ENCODE results near the gene FSTL4. TPM values are rescaled to one million over a fixed set of nuclear protein-coding genes. Genes with fewer than 3 reads are reported as not detected.

Gene FSTL4
- total and polyA plus RNA-seq, 2 donors (not counting 1 experiment from before 2014, with no cell fraction given) = 0.31 to 6.7 TPM

GRCh38 chr5:133511653-133512235 lies 100.6 kb downstream of the FSTL4 start:
- H3K36me3 ChIP-seq (replicated peaks in 1 of 2; ENCODE audit: control extremely low read depth in 1 of 2, control insufficient read depth in 1 of 2, extremely low read depth in 1 of 2, insufficient read depth in 2 of 2, low read length in 1 of 2) = no peaks in the 10 kb centered on the region
- no peaks in the 10 kb centered on the region for H4K20me1 ChIP-seq (ENCODE audit: control insufficient read depth, insufficient read depth, low read length, poor library complexity, severe bottlenecking)
- no peak for TF ChIP-seq EZH2 (IDR thresholded peaks at IDR 0.05; ENCODE audit: borderline replicate concordance, insufficient read depth, low read depth, low read length, poor library complexity, severe bottlenecking)
- TF ChIP-seq, protein P1, sequence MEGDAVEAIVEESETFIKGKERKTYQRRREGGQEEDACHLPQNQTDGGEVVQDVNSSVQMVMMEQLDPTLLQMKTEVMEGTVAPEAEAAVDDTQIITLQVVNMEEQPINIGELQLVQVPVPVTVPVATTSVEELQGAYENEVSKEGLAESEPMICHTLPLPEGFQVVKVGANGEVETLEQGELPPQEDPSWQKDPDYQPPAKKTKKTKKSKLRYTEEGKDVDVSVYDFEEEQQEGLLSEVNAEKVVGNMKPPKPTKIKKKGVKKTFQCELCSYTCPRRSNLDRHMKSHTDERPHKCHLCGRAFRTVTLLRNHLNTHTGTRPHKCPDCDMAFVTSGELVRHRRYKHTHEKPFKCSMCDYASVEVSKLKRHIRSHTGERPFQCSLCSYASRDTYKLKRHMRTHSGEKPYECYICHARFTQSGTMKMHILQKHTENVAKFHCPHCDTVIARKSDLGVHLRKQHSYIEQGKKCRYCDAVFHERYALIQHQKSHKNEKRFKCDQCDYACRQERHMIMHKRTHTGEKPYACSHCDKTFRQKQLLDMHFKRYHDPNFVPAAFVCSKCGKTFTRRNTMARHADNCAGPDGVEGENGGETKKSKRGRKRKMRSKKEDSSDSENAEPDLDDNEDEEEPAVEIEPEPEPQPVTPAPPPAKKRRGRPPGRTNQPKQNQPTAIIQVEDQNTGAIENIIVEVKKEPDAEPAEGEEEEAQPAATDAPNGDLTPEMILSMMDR (IDR thresholded peaks at IDR 0.05) = no peak
- peaks cover 0 to 3% (median 0%) of the 10 kb centered on the region in 3 donors for H3K9me3 ChIP-seq (ENCODE audit: control extremely low read depth in 1 of 3, control insufficient read depth in 2 of 3, insufficient read depth in 1 of 3, low read length in 2 of 3)
- DNase-seq (no peak), ATAC-seq (ENCODE audit: low read depth) (no peak)
- ChIA-PET CTCF (no interaction called here), POLR2A (no interaction called here)
- no peaks in the 10 kb centered on the region for H3K9me3 Mint-ChIP-seq (ENCODE audit: insufficient read depth)
- no peak overlapping the region for H3K27ac ChIP-seq (ENCODE audit: low read length in 2 of 2)
- no peak overlapping the region for H3K27ac Mint-ChIP-seq
- no peaks in the 10 kb centered on the region for H3K79me2 ChIP-seq (ENCODE audit: control insufficient read depth, insufficient read depth, low read length)
- H3K4me1 ChIP-seq (ENCODE audit: control insufficient read depth in 2 of 2, insufficient read depth in 2 of 2, low read length in 2 of 2) = no peaks in the 10 kb centered on the region
- no peak overlapping the region for H3K4me2 ChIP-seq (replicated peaks; ENCODE audit: low read depth, low read length, poor library complexity, severe bottlenecking)
- no peak overlapping the region for H3K4me3 ChIP-seq (ENCODE audit: control extremely low read depth in 1 of 5, extremely low read depth in 1 of 5, insufficient read depth in 1 of 5, low read depth in 2 of 5, low read length in 4 of 5)
- no peak overlapping the region for H2AFZ ChIP-seq (ENCODE audit: insufficient read depth, low read depth, low read length, poor library complexity, severe bottlenecking)
- H3K27me3 Mint-ChIP-seq = peaks cover 32% of the 10 kb centered on the region
- intact Hi-C loops (cut with micrococcal nuclease) = no loop called here
- H3K27me3 ChIP-seq (replicated peaks in 1 of 4; ENCODE audit: control extremely low read depth in 1 of 4, control insufficient read depth in 3 of 4, insufficient read depth in 4 of 4, low read length in 3 of 4) = no peaks in the 10 kb centered on the region
- WGBS (ENCODE audit: insufficient coverage) = 94% methylated on average over 7 of the region's 7 CpGs
- H3K4me3 Mint-ChIP-seq = no peak overlapping the region
- H3K4me1 Mint-ChIP-seq = no peaks in the 10 kb centered on the region
- H3K9ac ChIP-seq (ENCODE audit: low read length) = no peak overlapping the region

DNA sequence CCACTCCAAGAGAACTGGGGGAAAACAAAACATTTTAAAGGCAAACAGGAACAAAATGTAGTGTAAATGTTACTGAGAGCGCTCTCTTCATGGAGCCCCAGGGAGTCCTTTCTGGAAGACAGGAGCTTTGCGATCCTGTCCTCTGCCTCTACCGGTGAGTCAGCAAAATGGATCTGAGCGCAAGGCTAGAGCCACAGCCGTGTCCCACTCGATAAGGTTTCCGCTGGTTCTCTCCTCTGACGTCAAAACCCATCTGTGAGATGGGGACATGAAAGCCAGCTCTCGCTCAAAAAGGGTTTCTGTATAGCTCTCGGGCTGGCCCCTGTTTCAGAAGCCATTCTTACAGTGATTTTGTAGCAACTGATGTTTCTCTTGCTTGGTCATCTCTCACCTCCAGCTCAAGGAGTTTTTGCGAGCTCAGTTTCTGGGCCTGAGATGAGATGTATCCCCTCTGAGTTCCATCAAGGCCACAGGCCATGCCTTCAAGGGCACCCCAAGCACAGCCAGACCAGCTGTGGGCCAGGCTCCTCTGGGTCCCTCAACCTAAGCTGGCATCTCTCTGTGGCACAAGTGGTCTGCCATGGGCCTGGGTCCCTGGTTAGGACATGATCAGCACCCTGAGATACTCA lies 101.6 kb downstream of the FSTL4 start:
- Histone ChIP-seq H3K79me2 (ENCODE audit: control insufficient read depth, insufficient read depth, low read length) (no peaks in the 10 kb centered on the region), H3K9ac (ENCODE audit: low read length) (no peak overlapping the region), H3K27ac (ENCODE audit: low read length in 2 of 2) (no peak overlapping the region), H3K36me3 (replicated peaks in 1 of 2; ENCODE audit: control extremely low read depth in 1 of 2, control insufficient read depth in 1 of 2, extremely low read depth in 1 of 2, insufficient read depth in 2 of 2, low read length in 1 of 2) (no peaks in the 10 kb centered on the region), H3K4me3 (ENCODE audit: control extremely low read depth in 1 of 5, extremely low read depth in 1 of 5, insufficient read depth in 1 of 5, low read depth in 2 of 5, low read length in 4 of 5) (no peak overlapping the region), H3K9me3 (ENCODE audit: control extremely low read depth in 1 of 3, control insufficient read depth in 2 of 3, insufficient read depth in 1 of 3, low read length in 2 of 3) (peaks cover 0 to 3% (median 0%) of the 10 kb centered on the region in 3 donors), H2AFZ (ENCODE audit: insufficient read depth, low read depth, low read length, poor library complexity, severe bottlenecking) (no peak overlapping the region), H4K20me1 (ENCODE audit: control insufficient read depth, insufficient read depth, low read length, poor library complexity, severe bottlenecking) (no peaks in the 10 kb centered on the region), H3K4me2 (replicated peaks; ENCODE audit: low read depth, low read length, poor library complexity, severe bottlenecking) (no peak overlapping the region), H3K27me3 (replicated peaks in 1 of 4; ENCODE audit: control extremely low read depth in 1 of 4, control insufficient read depth in 3 of 4, insufficient read depth in 4 of 4, low read length in 3 of 4) (no peaks in the 10 kb centered on the region), H3K4me1 (ENCODE audit: control insufficient read depth in 2 of 2, insufficient read depth in 2 of 2, low read length in 2 of 2) (no peaks in the 10 kb centered on the region)
- H3K27ac Mint-ChIP-seq = no peak overlapping the region
- intact Hi-C loops (cut with micrococcal nuclease) = no loop called here
- whole genome bisulfite sequencing (ENCODE audit: insufficient coverage) = 90% methylated on average over 11 of the region's 11 CpGs
- no peak overlapping the region for H3K4me3 Mint-ChIP-seq
- no peaks in the 10 kb centered on the region for H3K9me3 Mint-ChIP-seq (ENCODE audit: insufficient read depth)
- ChIA-PET CTCF (no interaction called here), POLR2A (no interaction called here)
- TF ChIP-seq, protein P1 (IDR thresholded peaks at IDR 0.05) = no peak
- no peak for TF ChIP-seq EZH2 (IDR thresholded peaks at IDR 0.05; ENCODE audit: borderline replicate concordance, insufficient read depth, low read depth, low read length, poor library complexity, severe bottlenecking)
- no peaks in the 10 kb centered on the region for H3K4me1 Mint-ChIP-seq
- H3K27me3 Mint-ChIP-seq = peaks cover 37% of the 10 kb centered on the region
- ATAC-seq (ENCODE audit: low read depth) (no peak), DNase-seq (no peak)

Measured in B cell (primary cell).